NCI-H128 (cell line): Measurements from ENCODE around the gene SPON2.
"Not testable (repeated sequence)": the region's sequence is repeated elsewhere in the genome, so short reads cannot be mapped to it uniquely, and the experiment has no call there.

ENCODE experiments used
- DNase-seq: peaks from one replicate; lab custom pipeline; 2025; ENCODE audit not compliant: unreplicated experiment; lab: John Stamatoyannopoulos, UW

SPON2 gene

DNA sequence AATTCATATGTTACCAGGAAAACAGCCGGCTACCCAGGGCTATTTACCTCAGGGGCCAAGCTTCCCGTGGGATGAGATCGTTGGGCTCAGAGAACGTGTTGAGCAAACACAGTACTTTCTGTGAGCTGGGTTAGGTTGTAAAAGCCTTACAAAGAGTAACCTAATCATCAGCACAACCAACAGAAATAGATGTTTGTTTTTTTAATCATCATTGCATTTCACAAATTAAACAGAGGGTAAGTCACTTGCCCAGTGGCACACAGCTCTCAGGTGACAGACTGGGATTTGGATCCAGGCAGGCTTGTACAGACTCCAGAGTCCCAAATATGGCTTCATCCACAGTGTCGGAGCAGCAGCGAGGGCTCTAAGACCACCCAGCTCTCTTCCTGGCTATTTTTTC is 20.1 kb downstream of the SPON2 start:
- no peak for DNase-seq

DNA sequence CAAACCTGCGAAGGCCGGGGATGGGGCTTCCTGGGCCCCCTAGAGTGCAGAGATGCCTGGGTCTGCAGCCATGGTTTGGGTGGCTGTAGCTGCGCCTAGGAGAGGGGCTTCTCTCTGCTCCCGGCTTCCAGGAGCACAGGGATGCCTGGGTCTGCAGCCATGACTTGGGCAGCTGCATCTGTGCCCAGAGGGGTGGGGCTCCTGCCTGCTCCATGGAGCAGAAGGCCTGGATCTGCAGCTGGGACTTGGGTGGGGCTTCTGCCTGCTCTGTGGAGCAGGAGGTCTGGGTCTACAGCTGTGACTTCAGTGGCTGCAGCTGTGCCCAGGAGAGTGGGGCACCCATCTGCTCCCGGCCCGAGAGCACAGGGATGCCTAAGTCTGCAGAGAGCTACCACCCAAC is 20.8 kb downstream of the SPON2 start:
- no peak for DNase-seq

DNA sequence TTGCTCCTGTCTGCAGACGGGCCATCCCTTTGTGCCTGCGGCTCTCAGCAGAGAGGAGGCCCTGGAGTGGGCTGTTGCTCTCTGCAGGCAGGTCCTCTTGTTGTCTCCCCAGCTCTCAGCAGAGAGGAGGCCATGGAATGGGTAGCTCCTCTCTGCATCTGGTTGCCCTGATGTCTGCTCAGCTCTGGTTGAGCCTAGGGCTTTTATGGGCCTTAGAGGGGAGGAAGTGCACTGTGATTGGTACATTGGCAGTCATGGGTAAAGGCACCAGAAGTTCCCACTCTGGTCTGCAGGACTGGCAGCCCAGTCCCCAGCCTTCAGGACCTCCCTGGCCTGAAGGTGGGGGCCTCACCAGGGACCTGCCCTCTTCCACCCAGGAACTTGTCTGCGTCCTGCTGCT is 21.5 kb downstream of the SPON2 start:
- DNase-seq, result no peak

DNA sequence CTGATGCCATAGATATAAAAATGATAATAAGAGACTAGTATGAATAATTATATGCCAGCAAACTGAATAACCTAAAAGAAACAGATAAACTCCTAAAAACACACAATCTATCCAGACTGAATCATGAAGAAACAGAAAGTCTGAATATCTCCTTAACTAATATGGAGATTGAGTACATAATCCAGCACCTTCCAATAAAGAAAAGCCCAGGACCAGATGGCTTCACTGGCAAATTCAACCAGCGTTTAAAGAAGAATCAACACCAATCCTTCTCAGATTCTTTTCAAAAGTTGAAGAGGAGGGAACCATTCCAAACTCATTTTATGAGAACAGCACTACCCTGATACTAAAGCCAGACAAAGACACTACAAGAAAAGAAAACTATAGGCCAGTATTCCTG is 32.5 kb downstream of the SPON2 start:
- DNase-seq, result no peak

DNA sequence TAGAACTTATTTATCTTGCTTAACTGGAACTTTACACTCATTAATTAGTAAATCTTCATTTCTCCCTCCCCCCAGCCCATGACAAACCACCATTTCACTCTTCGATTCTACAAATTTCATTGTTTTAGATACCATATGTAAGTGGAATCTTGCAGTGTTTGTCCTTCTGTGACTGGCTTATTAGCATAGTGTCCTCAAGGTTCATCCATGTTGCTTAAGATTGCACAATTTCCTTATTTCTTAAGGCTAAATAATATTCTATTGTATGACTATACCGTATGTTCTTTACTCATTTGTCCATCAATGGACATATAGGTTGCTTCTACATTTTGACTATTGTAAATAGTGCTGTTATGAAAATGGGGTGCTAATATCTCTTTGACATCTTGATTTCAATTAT is 34.5 kb downstream of the SPON2 start:
- DNase-seq, result no peak

DNA sequence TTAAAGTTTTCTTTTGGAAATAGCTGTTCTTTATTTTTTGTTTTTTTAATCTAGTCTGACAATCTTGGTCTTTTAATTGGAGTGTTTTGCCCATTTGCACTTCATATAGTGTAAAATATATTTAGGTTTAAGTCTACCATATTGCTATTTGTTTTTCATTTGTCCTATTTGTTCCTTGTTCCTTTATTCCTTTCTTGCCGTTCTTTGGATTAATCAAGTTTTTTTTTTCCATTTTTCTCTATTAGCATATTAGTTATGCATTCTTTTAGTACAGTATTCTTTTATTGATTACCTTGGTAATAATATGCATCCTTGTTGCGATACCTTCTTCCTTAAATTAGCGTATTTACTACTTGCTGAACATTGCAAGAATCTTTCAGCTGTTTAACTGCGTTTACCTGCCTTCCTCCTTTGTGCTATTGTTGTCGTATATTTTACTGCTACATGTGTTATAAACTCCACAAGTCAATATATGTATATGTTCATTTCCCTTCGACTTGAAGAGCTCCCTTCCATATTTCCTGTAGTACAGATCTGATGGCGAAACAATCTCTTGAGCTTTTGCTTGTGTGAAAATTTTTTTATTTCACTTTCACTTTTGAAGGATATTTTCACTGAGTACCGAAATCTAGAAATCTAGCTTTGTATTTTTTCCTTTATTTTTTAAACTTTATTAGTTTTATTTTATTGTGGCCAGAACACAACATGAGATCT is 35.2 kb downstream of the SPON2 start:
- no peak for DNase-seq

DNA sequence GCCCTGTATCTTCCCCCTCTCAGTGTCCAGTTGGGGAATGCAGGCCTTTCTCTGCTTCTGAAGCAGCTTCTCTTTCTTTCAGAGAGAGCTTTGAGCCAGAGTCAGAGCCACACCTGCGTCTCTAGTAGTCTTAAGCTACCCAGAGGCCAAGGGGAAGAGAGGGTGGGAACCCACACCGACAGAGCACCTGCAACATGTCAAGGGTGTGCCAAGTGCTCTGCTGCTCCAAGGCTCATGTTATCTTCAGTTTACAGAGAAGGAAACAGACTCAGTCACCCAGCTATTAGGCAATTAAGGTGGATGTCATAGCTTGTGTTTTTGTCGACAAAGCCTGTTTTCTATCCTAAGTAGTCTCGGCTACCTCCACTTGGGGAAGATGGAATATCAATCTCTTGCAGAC is 36.3 kb downstream of the SPON2 start:
- DNase-seq, result no peak

DNA sequence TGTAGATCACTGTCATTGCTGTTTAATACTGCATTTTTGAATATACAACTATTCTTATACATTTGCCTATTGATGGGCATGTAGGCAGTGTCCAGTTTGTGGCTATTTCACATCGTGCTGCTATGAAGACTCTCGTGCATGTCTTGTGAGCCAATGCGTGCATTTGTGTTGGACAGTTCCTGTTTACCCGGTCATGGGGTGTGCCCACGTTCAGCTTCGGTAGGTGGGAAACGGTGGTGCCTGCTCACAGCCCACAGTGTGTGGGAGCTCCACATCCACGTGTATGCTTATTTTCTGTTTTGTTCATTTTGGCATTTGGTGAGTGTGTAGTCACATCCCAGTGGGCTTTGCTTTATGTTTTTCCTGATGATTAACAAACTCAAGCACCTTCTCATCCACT is 39.4 kb downstream of the SPON2 start:
- no peak for DNase-seq

DNA sequence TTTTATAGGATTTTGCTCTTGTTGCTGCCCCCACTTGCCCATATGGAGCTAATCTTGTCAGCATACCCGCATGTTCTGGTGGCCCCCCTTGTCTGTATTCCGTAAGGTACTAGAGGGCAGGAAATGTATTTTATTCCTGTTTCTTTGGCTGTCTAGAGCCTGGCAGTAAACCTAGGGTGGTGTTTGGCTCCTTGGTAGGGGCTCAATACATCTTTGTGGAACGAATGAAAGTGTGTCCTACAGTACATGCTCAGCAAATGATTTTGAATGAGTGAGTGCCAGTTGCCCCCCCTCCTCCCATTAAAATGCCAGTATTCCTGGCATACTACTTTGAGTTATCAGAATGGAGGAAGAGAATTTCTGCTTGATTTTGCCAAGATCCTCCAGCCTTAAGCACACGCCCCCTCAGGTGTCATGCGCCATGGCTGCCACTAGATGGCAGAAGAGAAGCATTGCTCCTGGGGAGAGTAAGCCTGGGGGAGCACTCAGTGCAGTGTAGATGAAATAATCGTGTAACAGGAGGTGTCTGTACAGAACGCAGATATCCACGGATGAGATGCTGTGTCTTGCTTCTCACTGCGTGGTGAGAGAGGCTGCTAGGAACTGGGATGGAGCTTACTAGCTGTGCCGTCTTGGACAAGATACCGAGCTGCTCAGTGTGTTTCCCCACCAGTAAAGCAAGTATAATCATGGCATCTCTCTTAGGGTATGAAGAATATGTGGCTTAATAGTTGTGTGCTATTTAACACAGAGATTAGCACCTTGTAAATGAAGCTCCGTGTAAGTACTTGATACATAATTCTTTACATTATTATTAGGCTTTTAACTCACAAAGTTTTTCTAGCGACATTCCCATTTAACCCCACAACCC is 41.8 kb downstream of the SPON2 start:
- peak; percentile 46 for DNase-seq

DNA sequence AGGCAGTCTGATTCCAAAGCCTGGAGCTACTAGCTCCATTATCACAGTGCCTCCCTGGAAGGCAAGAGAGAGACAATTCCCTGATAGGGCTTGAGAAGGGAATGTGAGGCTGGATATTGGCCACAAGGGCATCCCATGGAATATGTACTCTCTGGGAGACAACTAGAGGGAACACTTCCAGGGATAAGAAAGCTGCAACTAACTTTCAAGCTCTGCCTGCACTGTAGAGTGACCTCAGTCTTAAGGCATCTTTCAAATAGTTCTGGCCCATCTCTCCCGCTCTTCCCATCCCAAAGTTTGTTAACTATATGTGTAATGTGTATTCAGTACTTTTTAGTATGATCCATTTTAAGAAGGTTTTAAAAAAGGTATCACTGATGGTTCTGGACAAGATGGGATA is 45.9 kb downstream of the SPON2 start:
- no peak for DNase-seq

DNA sequence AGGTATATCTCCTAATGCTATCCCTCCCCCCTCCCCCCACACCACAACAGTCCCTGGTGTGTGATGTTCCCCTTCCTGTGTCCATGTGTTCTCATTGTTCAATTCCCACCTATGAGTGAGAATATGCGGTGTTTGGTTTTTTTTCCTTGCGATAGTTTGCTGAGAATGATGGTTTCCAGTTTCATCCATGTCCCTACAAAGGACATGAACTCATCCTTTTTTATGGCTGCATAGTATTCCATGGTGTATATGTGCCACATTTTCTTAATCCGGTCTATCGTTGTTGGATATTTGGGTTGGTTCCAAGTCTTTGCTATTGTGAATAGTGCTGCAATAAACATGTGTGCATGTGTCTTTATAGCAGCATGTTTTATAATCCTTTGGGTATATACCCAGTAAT is 46.9 kb downstream of the SPON2 start:
- DNase-seq, result not testable (repeated sequence)

DNA sequence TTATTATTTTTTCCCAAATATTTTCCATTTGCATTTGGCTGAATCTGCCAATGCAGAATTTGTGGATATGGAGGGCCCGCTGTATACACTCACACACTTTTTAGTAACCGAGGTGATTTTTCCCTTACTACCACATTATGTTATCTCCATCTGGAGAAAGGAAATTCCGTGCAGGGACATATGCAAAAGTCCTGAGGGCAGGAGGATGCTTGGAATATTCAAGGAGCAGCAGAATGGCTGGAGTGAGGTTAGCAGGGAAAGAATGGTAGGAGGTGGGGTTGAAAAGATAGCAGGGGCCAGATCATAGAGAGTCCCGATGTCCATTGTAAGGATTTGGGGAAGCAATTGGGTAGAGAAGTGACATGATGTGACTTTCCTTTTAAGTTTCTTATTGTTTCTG is 47.6 kb downstream of the SPON2 start:
- no peak for DNase-seq

DNA sequence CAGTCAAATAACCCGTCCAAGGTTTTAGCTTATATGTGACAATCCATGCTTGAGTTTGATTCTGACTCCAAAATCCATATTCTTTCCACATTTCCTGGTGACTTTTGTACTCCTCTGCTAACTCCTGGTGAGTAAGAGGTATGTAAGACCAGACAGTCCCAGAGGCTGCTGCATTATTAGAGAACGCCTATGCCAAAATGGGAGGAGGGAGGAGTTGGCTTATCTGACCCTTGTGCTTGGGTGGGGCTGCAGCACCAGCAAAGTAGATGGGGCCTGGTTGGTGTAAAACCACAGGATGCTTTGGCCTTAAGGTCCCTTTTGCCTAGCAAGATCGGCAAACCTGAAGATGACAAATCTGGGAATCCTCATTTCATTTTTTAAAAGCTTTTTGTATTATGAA is 49.9 kb downstream of the SPON2 start:
- no peak for DNase-seq
